CD8-positive, alpha-beta memory T cell (primary cell): ENCODE data around the gene RTP2. TPM values are rescaled to one million over a fixed set of nuclear protein-coding genes. Genes with fewer than 3 reads are reported as not detected.

Source experiments
- CTCF ChIA-PET: fragments of 350-600 bp; sonication (Branson Sonifier 250); formaldehyde crosslinking; loops from one replicate; lab custom pipeline; 2021; ENCODE audit warnings: antibody characterized with exemption; lab: Charles Lee
- POLR2A ChIA-PET: fragments of 350-600 bp; sonication (Branson Sonifier 250); formaldehyde crosslinking; loops from one replicate; lab custom pipeline; 2021; ENCODE audit warnings: antibody characterized with exemption; lab: Charles Lee
- DNase-seq, 5 donors: peaks; one replicate each; pipeline versions ENCODE4 v3.0.0 to v3.0.0-alpha.2; 2020 to 2022; ENCODE audit warnings: mixed read lengths in 1 of 5
- H3K27ac ChIP-seq: one replicate; pipeline ENCODE4 v1.7.0; 2013; ENCODE audit warnings: low read depth, mild to moderate bottlenecking, low read length, moderate library complexity
- H3K27me3 ChIP-seq: 2 replicates; pipeline ENCODE4 v1.7.0; 2013; ENCODE audit warnings: low read length, mild to moderate bottlenecking; ENCODE audit not compliant: insufficient read depth, poor library complexity, severe bottlenecking
- H3K36me3 ChIP-seq: 2 replicates; pipeline ENCODE4 v1.7.0; 2013; ENCODE audit warnings: mild to moderate bottlenecking, low read length, moderate library complexity; ENCODE audit not compliant: insufficient read depth
- H3K4me1 ChIP-seq: 2 replicates; pipeline ENCODE4 v1.7.0; 2013; ENCODE audit warnings: mild to moderate bottlenecking, low read length, moderate library complexity; ENCODE audit not compliant: insufficient read depth
- H3K4me3 ChIP-seq: 2 replicates; pipeline ENCODE4 v1.7.0; 2013; ENCODE audit warnings: mild to moderate bottlenecking, low read length
- H3K9me3 ChIP-seq: 2 replicates; pipeline ENCODE4 v1.7.0; 2013; ENCODE audit warnings: mild to moderate bottlenecking, low read length
- H3K27ac Mint-ChIP-seq, 8 donors: one replicate each; pipeline ENCODE4 v1.8.0; 2020 to 2021; ENCODE audit warnings: mixed read lengths in 8 of 8, mild to moderate bottlenecking in 6 of 8, inconsistent platforms in 3 of 8, moderate library complexity in 3 of 8
- H3K27me3 Mint-ChIP-seq, 2 donors: one replicate each; pipeline ENCODE4 v1.8.0; 2020 to 2021; ENCODE audit warnings: mixed read lengths in 2 of 2, mild to moderate bottlenecking in 1 of 2, moderate library complexity in 1 of 2
- H3K36me3 Mint-ChIP-seq, 3 donors: one replicate each; pipeline ENCODE4 v1.8.0; 2020 to 2021; ENCODE audit warnings: mixed read lengths in 3 of 3, inconsistent platforms in 1 of 3, mild to moderate bottlenecking in 1 of 3
- H3K4me1 Mint-ChIP-seq, 3 donors: one replicate each; pipeline ENCODE4 v1.8.0; 2020 to 2021; ENCODE audit warnings: mixed read lengths in 3 of 3, inconsistent platforms in 1 of 3, mild to moderate bottlenecking in 1 of 3
- H3K4me3 Mint-ChIP-seq, 7 donors: one replicate each; pipeline ENCODE4 v1.8.0; 2020 to 2021; ENCODE audit warnings: mixed read lengths in 7 of 7, mild to moderate bottlenecking in 6 of 7, moderate library complexity in 4 of 7, inconsistent platforms in 2 of 7
- H3K9me3 Mint-ChIP-seq, 5 donors: one replicate each; pipeline ENCODE4 v1.8.0; 2020 to 2022; ENCODE audit warnings: mixed read lengths in 5 of 5, mild to moderate bottlenecking in 3 of 5, moderate library complexity in 2 of 5, inconsistent platforms in 1 of 5
- polyA plus RNA-seq: library from polyadenylated mRNA; unstranded; fragments of 300-500 nt; fragmentation: Illumina TruSeq; gene quantifications from one replicate; pipeline ENCODE4 v1.2.3, GENCODE V29; 2021
- total RNA-seq, 2 experiments: library from RNA; stranded (reverse); gene quantifications; one replicate each; pipeline ENCODE4 v1.2.3, GENCODE V29; 2021

Gene RTP2
- total and polyA plus RNA-seq, 3 experiments from 2014 or later: not detected

DNA sequence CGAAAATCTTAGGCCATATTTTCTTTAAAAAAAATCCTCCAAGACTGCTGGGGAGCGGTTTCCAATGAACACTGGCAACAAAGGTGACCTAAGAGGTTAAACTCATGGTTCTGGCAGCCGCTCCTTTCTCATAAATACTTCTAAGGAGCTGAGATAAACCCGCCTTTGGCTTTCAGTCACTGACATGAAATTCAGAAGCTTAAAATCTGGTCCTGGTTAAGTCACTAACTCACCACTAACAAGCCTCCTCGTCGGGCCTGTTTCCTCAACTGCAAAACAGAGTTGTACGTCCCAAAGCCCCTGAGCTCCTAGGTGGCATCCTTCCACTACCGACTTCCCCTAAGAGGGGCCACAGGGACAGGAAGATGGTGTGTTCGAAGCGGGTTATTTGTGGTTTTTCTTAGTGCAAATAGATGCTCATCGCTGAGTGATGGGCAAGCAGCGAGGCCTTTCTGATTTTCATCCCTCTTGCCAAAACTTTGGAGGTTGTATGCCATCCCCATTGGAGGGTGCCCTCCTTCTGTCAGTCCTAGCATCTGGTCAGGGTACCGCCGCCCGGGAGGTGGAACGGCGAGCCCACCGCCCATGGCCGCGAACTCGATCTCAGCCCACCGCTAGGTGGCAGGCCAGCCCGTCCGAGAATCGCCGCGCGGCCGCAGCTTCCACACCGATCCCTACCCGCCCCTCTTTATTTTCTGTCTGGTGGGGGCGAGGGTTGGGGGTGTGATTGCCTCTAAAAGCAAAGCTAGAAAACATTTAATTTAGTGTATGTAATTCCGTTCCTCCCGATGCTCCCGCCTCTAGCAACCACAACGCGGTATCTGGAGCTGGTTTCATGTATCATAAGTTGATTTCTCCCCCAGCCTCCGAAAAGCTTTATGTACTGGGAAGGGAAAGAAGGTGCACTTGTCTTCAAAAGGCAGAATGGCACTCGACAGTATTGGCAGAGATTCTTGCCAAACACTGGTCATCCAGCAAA is 38.4 kb upstream of the RTP2 start:
- Histone ChIP-seq H3K36me3 (no peaks in the 10 kb centered on the region), H3K4me1 (peaks cover 30% of the 10 kb centered on the region), H3K4me3 (peak overlapping the region; percentile 81), H3K27me3 (no peaks in the 10 kb centered on the region), H3K27ac (peak overlapping the region; percentile 66), H3K9me3 (no peaks in the 10 kb centered on the region)
- DNase-seq: peak; percentile 58 to 77 (median 60)
- peaks cover 47 to 61% (median 55%) of the 10 kb centered on the region in 3 donors for H3K4me1 Mint-ChIP-seq
- peaks cover 0 to 2% (median 0%) of the 10 kb centered on the region in 5 donors for H3K9me3 Mint-ChIP-seq
- peak overlapping the region; percentile 91 to 99 (median 98) for H3K4me3 Mint-ChIP-seq
- ChIA-PET POLR2A (interaction anchor here (0.6 to 4.1 kb wide), 12 partner anchors 194 to 1403 kb away, joined by 3 to 41 read pairs (median 5); partner anchors contain the start of gene LPP), CTCF (interaction anchor here (0.6 to 6.4 kb wide), 145 partner anchors 8 to 1496 kb away, joined by 3 to 298 read pairs (median 4); partner anchors contain the start of gene LPP)
- H3K27ac Mint-ChIP-seq: peak overlapping the region; percentile 82 to 100 (median 99)
- H3K27me3 Mint-ChIP-seq: peaks cover 0 to 9% of the 10 kb centered on the region in 2 donors
- peaks cover 0 to 33% (median 0%) of the 10 kb centered on the region in 3 donors for H3K36me3 Mint-ChIP-seq

- Histone ChIP-seq H3K27me3 (no peaks in the 10 kb centered on the region), H3K27ac (peak overlapping the region; percentile 66), H3K9me3 (no peaks in the 10 kb centered on the region), H3K4me1 (peaks cover 30% of the 10 kb centered on the region), H3K4me3 (peak overlapping the region; percentile 81), H3K36me3 (no peaks in the 10 kb centered on the region)
- Mint-ChIP-seq H3K36me3 (peaks cover 0 to 27% (median 0%) of the 10 kb centered on the region in 3 donors), H3K4me1 (peaks cover 43 to 59% (median 56%) of the 10 kb centered on the region in 3 donors), H3K9me3 (peaks cover 0 to 2% (median 0%) of the 10 kb centered on the region in 5 donors), H3K4me3 (peak overlapping the region; percentile 91 to 99 (median 98)), H3K27me3 (peaks cover 0 to 9% of the 10 kb centered on the region in 2 donors), H3K27ac (peak overlapping the region; percentile 82 to 100 (median 99))
- ChIA-PET POLR2A (interaction anchor here (0.6 to 4.1 kb wide), 14 partner anchors 195 to 1399 kb away, joined by 3 to 41 read pairs (median 5); no protein-coding TSS in a partner anchor), CTCF (interaction anchor here (0.6 to 6.4 kb wide), 127 partner anchors 9 to 1497 kb away, joined by 3 to 298 read pairs (median 4); partner anchors contain the start of gene LPP)
- DNase-seq: peak; percentile 66 to 83 (median 73)
These were observed 37.4 kb upstream of the RTP2 start for GRCh38 chr3:187739561-187740332.

GRCh38 chr3:187739094-187739560 is 36.8 kb upstream of the RTP2 start:
- peaks cover 30% of the 10 kb centered on the region for H3K4me1 ChIP-seq
- DNase-seq: no peak
- H3K27me3 ChIP-seq: no peaks in the 10 kb centered on the region
- peaks cover 43 to 59% (median 56%) of the 10 kb centered on the region in 3 donors for H3K4me1 Mint-ChIP-seq
- peak overlapping the region; percentile 81 for H3K4me3 ChIP-seq
- H3K36me3 Mint-ChIP-seq: peaks cover 0 to 23% (median 0%) of the 10 kb centered on the region in 3 donors
- H3K36me3 ChIP-seq: no peaks in the 10 kb centered on the region
- H3K9me3 Mint-ChIP-seq: peaks cover 0 to 2% (median 0%) of the 10 kb centered on the region in 5 donors
- ChIA-PET POLR2A (interaction anchor here (0.6 to 4.1 kb wide), 8 partner anchors 448 to 1396 kb away, joined by 3 to 41 read pairs (median 4); no protein-coding TSS in a partner anchor), CTCF (interaction anchor here (0.8 to 6.4 kb wide), 41 partner anchors 9 to 1417 kb away, joined by 3 to 298 read pairs (median 7); partner anchors contain the start of gene RTP4)
- peak overlapping the region; percentile 82 to 100 (median 99) for H3K27ac Mint-ChIP-seq
- peak overlapping the region; percentile 91 to 99 (median 98) for H3K4me3 Mint-ChIP-seq
- peaks cover 0 to 9% of the 10 kb centered on the region in 2 donors for H3K27me3 Mint-ChIP-seq
- no peaks in the 10 kb centered on the region for H3K9me3 ChIP-seq
- H3K27ac ChIP-seq: no peak overlapping the region

DNA sequence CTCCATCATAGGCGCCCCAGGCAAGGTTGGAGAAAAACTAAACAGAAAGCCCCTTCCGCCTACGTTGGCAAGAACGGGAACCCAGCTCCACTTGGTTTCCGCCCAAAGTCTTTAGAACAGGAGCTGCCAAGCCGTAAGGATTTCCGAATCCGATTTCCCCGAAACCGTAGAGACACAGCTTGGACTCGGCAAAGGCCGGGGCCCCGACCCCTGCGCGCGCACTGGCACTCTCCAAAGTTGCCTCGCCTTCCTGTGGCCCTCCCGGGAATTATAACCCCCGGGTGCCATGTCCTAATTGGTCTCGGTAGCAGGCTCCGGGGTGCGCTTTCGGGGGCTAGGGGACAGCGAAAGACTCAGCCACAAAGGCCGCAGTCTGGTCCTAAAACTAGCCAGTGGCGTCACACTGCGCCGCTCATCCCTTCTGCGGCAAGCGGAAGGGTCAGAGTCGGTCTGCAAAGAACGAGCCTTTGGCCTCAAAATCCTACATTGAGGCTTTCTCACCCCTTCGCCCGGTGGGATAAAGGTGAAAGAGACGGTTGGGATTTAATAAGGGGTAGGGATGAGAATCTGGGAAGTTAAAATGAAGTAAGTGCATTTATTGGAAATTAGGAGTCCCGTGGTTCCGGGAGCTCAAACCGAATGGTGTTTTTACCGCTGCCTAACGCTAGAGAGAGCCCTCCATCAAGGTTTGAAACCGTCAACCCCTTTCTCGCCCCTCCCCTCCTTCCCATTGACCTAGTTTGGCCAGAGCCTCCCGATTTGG is 36.2 kb upstream of the RTP2 start:
- POLR2A ChIA-PET: interaction anchor here (0.7 to 4.1 kb wide), 8 partner anchors 449 to 1404 kb away, joined by 3 to 41 read pairs (median 4); no protein-coding TSS in a partner anchor
- Mint-ChIP-seq H3K27ac (peak overlapping the region; percentile 82 to 100 (median 99)), H3K4me3 (peak overlapping the region; percentile 91 to 99 (median 98)), H3K4me1 (peaks cover 43 to 59% (median 56%) of the 10 kb centered on the region in 3 donors), H3K27me3 (peaks cover 0 to 9% of the 10 kb centered on the region in 2 donors), H3K9me3 (peaks cover 0 to 2% (median 0%) of the 10 kb centered on the region in 5 donors), H3K36me3 (peaks cover 0 to 23% (median 0%) of the 10 kb centered on the region in 3 donors)
- CTCF ChIA-PET: interaction anchor here (0.6 to 6.4 kb wide), 34 partner anchors 8 to 1417 kb away, joined by 3 to 298 read pairs (median 6); partner anchors contain the start of gene RTP4
- H3K9me3 ChIP-seq: no peaks in the 10 kb centered on the region
- peak; percentile 46 to 77 (median 65) for DNase-seq
- H3K36me3 ChIP-seq: no peaks in the 10 kb centered on the region
- H3K4me3 ChIP-seq: peak overlapping the region; percentile 81
- peaks cover 30% of the 10 kb centered on the region for H3K4me1 ChIP-seq
- no peaks in the 10 kb centered on the region for H3K27me3 ChIP-seq
- peak overlapping the region; percentile 68 for H3K27ac ChIP-seq

DNA sequence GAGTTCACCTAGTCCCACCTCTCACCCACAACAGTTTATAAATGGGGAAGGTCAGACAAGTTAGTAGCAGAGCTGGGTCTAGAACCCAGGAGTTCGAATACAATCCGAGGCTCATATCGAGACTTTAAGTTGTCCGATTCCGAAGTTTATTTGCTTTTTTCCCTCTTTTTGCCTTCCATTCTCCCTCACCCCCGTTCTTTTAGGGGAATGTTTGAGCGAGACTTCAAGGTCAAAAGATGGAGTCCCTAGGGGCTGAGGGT is 35.6 kb upstream of the RTP2 start:
- Mint-ChIP-seq H3K4me3 (peak overlapping the region; percentile 91 to 99 (median 98)), H3K27ac (peak overlapping the region; percentile 82 to 100 (median 99)), H3K36me3 (peaks cover 0 to 28% (median 0%) of the 10 kb centered on the region in 3 donors), H3K27me3 (peaks cover 0 to 9% of the 10 kb centered on the region in 2 donors), H3K4me1 (peaks cover 42 to 59% (median 56%) of the 10 kb centered on the region in 3 donors), H3K9me3 (peaks cover 0 to 2% (median 0%) of the 10 kb centered on the region in 5 donors)
- Histone ChIP-seq H3K4me3 (peak overlapping the region; percentile 81), H3K9me3 (no peaks in the 10 kb centered on the region), H3K36me3 (no peaks in the 10 kb centered on the region), H3K27me3 (no peaks in the 10 kb centered on the region), H3K27ac (peak overlapping the region; percentile 68), H3K4me1 (peaks cover 30% of the 10 kb centered on the region)
- no peak for DNase-seq
- ChIA-PET CTCF (interaction anchor here (0.9 to 6.4 kb wide), 24 partner anchors 11 to 1418 kb away, joined by 3 to 298 read pairs (median 12); partner anchors contain the start of gene RTP4), POLR2A (interaction anchor here (1.1 to 4.1 kb wide), 5 partner anchors 1011 to 1405 kb away, joined by 4 to 41 read pairs (median 7); no protein-coding TSS in a partner anchor)

DNA sequence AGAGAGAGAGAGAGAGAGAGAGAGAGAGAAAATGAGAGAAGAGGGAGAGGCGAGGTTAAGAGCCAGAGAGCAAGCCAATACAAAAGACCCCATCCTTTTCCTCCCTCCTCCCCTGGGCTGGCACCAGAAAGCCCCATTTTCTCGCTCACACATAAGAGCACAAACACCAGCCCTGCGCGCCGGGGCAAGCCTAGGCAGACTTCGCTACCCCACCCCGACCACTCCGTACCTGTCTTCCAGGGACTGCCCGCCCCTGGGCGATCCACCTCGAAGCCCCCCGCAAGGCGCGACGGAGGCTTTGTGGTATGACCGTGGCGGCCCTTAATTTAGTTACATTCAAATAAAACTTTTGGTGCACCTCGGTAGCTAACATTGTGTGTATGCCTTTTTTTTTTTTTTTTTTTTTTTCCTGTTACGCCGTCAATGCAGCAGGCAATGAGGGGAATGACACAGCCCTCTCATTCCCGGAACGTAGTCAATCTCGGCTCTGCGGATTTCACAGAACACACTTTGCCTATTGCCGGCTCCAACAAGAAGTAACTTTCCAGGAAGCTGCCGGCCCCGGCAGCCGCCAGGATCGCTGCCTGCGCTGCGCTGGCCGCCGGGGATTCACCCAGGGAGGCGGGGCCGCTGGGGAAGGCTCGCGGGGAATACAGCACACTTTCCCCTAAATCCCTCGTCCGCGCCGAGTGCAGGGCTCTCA is 35.2 kb upstream of the RTP2 start:
- ChIA-PET CTCF (interaction anchor here (0.7 to 6.4 kb wide), 22 partner anchors 10 to 1418 kb away, joined by 3 to 298 read pairs (median 15); no protein-coding TSS in a partner anchor), POLR2A (interaction anchor here (0.6 to 4.1 kb wide), 12 partner anchors 369 to 1816 kb away, joined by 4 to 41 read pairs (median 6); partner anchors contain the start of gene RTP4)
- Histone ChIP-seq H3K4me1 (peaks cover 26% of the 10 kb centered on the region), H3K9me3 (no peaks in the 10 kb centered on the region), H3K4me3 (peak overlapping the region; percentile 81), H3K27me3 (no peaks in the 10 kb centered on the region), H3K27ac (peak overlapping the region; percentile 68), H3K36me3 (no peaks in the 10 kb centered on the region)
- H3K9me3 Mint-ChIP-seq: peaks cover 0 to 2% (median 0%) of the 10 kb centered on the region in 5 donors
- H3K27me3 Mint-ChIP-seq: peaks cover 0 to 9% of the 10 kb centered on the region in 2 donors
- H3K27ac Mint-ChIP-seq: peak overlapping the region; percentile 82 to 100 (median 99)
- DNase-seq: peak; percentile 34 to 61 (median 42)
- H3K4me3 Mint-ChIP-seq: peak overlapping the region; percentile 91 to 99 (median 98)
- H3K4me1 Mint-ChIP-seq: peaks cover 38 to 54% (median 51%) of the 10 kb centered on the region in 3 donors
- H3K36me3 Mint-ChIP-seq: peaks cover 0 to 32% (median 0%) of the 10 kb centered on the region in 3 donors
